ENCODE measurements around the gene SIRPB2. TPM values are rescaled to one million over a fixed set of nuclear protein-coding genes. Genes with fewer than 3 reads are reported as not detected.

Gene SIRPB2
- total and polyA plus RNA-seq, 2 experiments from 2014 or later: not detected

DNA sequence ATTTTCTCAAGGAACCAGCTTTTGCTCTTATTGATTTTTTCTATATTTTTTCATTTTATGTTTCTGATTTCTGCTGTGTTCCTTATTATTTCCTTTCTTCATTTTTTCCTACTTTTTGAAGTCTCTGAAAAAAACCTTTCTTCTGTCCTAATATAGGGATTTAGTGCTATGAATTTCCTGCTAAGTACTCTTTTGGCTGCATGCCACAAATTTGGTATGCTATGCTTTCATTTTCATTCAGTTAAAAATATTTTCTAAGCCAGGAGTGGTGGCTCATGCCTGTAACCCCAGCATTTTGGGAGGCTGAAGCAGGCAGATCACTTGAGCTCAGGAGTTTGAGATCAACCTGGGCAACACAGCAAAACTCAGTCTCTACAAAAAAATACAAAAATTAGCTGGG, 35.7 kb upstream of the SIRPB2 start:
- Histone ChIP-seq H3K4me1 (ENCODE audit: insufficient read depth) (no peaks in the 10 kb centered on the region), H3K9me2 (replicated peaks; ENCODE audit: insufficient read depth) (no peaks in the 10 kb centered on the region), H3K4me3 (no peak overlapping the region), H2AFZ (no peak overlapping the region), H3K79me2 (no peaks in the 10 kb centered on the region), H3K27ac (no peak overlapping the region), H4K20me1 (ENCODE audit: insufficient read depth, poor library complexity, severe bottlenecking) (no peaks in the 10 kb centered on the region), H3K9me3 (ENCODE audit: low read depth) (no peaks in the 10 kb centered on the region), H3K36me3 (replicated peaks; ENCODE audit: insufficient read depth, low read depth) (no peaks in the 10 kb centered on the region), H3K27me3 (no peaks in the 10 kb centered on the region), H3K4me2 (no peak overlapping the region)
- DNase-seq (ENCODE audit: low spot score): no peak
- TF ChIP-seq, protein P1, sequence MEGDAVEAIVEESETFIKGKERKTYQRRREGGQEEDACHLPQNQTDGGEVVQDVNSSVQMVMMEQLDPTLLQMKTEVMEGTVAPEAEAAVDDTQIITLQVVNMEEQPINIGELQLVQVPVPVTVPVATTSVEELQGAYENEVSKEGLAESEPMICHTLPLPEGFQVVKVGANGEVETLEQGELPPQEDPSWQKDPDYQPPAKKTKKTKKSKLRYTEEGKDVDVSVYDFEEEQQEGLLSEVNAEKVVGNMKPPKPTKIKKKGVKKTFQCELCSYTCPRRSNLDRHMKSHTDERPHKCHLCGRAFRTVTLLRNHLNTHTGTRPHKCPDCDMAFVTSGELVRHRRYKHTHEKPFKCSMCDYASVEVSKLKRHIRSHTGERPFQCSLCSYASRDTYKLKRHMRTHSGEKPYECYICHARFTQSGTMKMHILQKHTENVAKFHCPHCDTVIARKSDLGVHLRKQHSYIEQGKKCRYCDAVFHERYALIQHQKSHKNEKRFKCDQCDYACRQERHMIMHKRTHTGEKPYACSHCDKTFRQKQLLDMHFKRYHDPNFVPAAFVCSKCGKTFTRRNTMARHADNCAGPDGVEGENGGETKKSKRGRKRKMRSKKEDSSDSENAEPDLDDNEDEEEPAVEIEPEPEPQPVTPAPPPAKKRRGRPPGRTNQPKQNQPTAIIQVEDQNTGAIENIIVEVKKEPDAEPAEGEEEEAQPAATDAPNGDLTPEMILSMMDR (IDR thresholded peaks at IDR 0.05; ENCODE audit: poor library complexity): no peak
- TF ChIP-seq EZH2phosphoT487 (IDR thresholded peaks at IDR 0.05; ENCODE audit: low read depth, severe bottlenecking, unreplicated experiment): no peak
- no peak for TF ChIP-seq EZH2 (IDR thresholded peaks at IDR 0.05; ENCODE audit: borderline replicate concordance)

DNA sequence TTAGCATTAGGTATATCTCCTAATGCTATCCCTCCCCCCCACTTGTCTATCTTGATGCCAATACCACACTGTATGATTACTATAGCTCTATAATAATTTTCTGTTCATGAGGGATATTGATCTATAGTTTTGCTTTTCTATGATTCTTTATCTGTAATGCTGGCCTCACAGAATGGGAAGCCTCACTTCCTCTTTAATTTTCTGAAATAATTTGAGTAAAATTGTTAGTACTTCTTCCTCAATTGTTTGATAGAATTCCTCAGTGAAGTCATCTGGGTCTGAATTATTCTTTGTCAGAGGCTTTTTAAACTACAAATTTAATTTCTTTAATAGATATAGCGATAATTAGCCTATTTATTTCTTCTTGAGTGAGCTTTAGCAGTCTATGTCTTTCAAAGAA, 35.1 kb upstream of the SIRPB2 start:
- no peaks in the 10 kb centered on the region for H3K36me3 ChIP-seq (replicated peaks; ENCODE audit: insufficient read depth, low read depth)
- no peaks in the 10 kb centered on the region for H3K9me3 ChIP-seq (ENCODE audit: low read depth)
- WGBS (ENCODE audit: low lambda C conversion rate, missing lambda C conversion rate): 89% methylated on average over 1 of the region's 1 CpG
- H3K4me1 ChIP-seq (ENCODE audit: insufficient read depth): no peaks in the 10 kb centered on the region
- DNase-seq (ENCODE audit: low spot score): no peak
- no peaks in the 10 kb centered on the region for H3K79me2 ChIP-seq
- H2AFZ ChIP-seq: no peak overlapping the region
- no peaks in the 10 kb centered on the region for H3K27me3 ChIP-seq
- no peak overlapping the region for H3K4me2 ChIP-seq
- no peaks in the 10 kb centered on the region for H3K9me2 ChIP-seq (replicated peaks; ENCODE audit: insufficient read depth)
- H3K4me3 ChIP-seq: no peak overlapping the region
- H3K27ac ChIP-seq: no peak overlapping the region
- no peaks in the 10 kb centered on the region for H4K20me1 ChIP-seq (ENCODE audit: insufficient read depth, poor library complexity, severe bottlenecking)
- TF ChIP-seq EZH2phosphoT487 (IDR thresholded peaks at IDR 0.05; ENCODE audit: low read depth, severe bottlenecking, unreplicated experiment) (no peak), EZH2 (IDR thresholded peaks at IDR 0.05; ENCODE audit: borderline replicate concordance) (no peak)
- TF ChIP-seq, protein P1 (IDR thresholded peaks at IDR 0.05; ENCODE audit: poor library complexity): no peak

DNA sequence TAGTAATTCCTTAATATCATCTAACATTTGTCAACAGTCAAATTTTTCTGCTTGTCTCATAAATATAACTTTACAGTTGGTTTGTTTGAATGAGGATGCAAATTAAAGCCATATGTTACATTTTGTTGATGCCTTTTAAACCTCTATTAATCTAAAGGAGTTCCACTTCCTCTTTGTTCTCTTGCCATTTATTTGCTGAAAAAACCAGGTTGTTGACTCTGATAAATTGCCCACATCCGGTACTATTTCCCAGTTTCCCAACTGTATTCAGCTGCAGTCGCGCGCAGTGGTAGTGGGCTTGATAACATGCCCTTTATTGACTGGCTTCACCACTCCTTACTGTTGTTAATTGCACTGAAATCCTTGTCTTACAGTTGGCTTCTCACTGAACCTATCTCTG, 32.8 kb upstream of the SIRPB2 start:
- H3K27me3 ChIP-seq: no peaks in the 10 kb centered on the region
- no peaks in the 10 kb centered on the region for H3K9me2 ChIP-seq (replicated peaks; ENCODE audit: insufficient read depth)
- H3K9me3 ChIP-seq (ENCODE audit: low read depth): no peaks in the 10 kb centered on the region
- TF ChIP-seq, protein P1 (IDR thresholded peaks at IDR 0.05; ENCODE audit: poor library complexity): no peak
- TF ChIP-seq EZH2phosphoT487 (IDR thresholded peaks at IDR 0.05; ENCODE audit: low read depth, severe bottlenecking, unreplicated experiment) (no peak), EZH2 (IDR thresholded peaks at IDR 0.05; ENCODE audit: borderline replicate concordance) (no peak)
- no peak overlapping the region for H3K4me3 ChIP-seq
- H4K20me1 ChIP-seq (ENCODE audit: insufficient read depth, poor library complexity, severe bottlenecking): no peaks in the 10 kb centered on the region
- no peak for DNase-seq (ENCODE audit: low spot score)
- 58% methylated on average over 4 of the region's 4 CpGs for WGBS (ENCODE audit: low lambda C conversion rate, missing lambda C conversion rate)
- H3K4me2 ChIP-seq: no peak overlapping the region
- no peaks in the 10 kb centered on the region for H3K36me3 ChIP-seq (replicated peaks; ENCODE audit: insufficient read depth, low read depth)
- H3K4me1 ChIP-seq (ENCODE audit: insufficient read depth): no peaks in the 10 kb centered on the region
- H3K79me2 ChIP-seq: no peaks in the 10 kb centered on the region
- H2AFZ ChIP-seq: no peak overlapping the region
- no peak overlapping the region for H3K27ac ChIP-seq

DNA sequence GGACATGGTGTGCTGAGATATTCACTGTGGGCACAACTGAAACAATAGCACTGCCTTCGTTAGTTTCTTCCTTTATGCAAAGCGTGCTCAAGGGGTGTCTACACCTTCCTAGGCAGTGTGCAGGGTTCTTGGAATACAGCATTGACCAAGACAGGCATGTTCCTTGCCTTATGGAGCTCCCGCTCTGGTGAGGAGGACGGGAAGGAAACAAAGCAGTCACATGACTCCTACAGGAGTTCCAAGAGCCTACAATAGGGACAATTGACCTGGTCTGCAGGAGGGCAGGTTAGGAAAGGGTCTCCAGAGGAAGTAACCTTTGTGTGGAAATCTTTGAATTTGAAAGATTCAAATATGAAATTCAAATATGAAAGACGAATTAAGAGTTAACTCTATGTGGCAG, 25.8 kb upstream of the SIRPB2 start:
- 77% methylated on average over 5 of the region's 5 CpGs for WGBS (ENCODE audit: low lambda C conversion rate, missing lambda C conversion rate)
- H3K27me3 ChIP-seq: peaks cover under 1% of the 10 kb centered on the region
- H4K20me1 ChIP-seq (ENCODE audit: insufficient read depth, poor library complexity, severe bottlenecking): no peaks in the 10 kb centered on the region
- H3K27ac ChIP-seq: no peak overlapping the region
- H3K4me3 ChIP-seq: no peak overlapping the region
- H3K9me3 ChIP-seq (ENCODE audit: low read depth): no peaks in the 10 kb centered on the region
- DNase-seq (ENCODE audit: low spot score): no peak
- H3K36me3 ChIP-seq (replicated peaks; ENCODE audit: insufficient read depth, low read depth): no peaks in the 10 kb centered on the region
- H3K4me1 ChIP-seq (ENCODE audit: insufficient read depth): no peaks in the 10 kb centered on the region
- no peak overlapping the region for H2AFZ ChIP-seq
- H3K79me2 ChIP-seq: no peaks in the 10 kb centered on the region
- H3K9me2 ChIP-seq (replicated peaks; ENCODE audit: insufficient read depth): no peaks in the 10 kb centered on the region
- no peak overlapping the region for H3K4me2 ChIP-seq
- TF ChIP-seq EZH2phosphoT487 (IDR thresholded peaks at IDR 0.05; ENCODE audit: low read depth, severe bottlenecking, unreplicated experiment) (no peak), EZH2 (IDR thresholded peaks at IDR 0.05; ENCODE audit: borderline replicate concordance) (no peak)
- TF ChIP-seq, protein P1 (IDR thresholded peaks at IDR 0.05; ENCODE audit: poor library complexity): no peak
